GM12878 (cell line): ENCODE data around the gene SLIT2.

Experiments
- BRCA1 ChIP-seq: IDR thresholded peaks from 2 replicates; pipeline ENCODE4 v1.6.1; 2011; ENCODE audit warnings: low read depth, low read length, improper control_type of control experiment
- CTCF ChIP-seq, 3 experiments: IDR thresholded peaks in 2 of 3; conservative IDR thresholded peaks in 1 of 3; 2 replicates each; pipeline ENCODE4 v1.5.1; 2011; ENCODE audit warnings: low read depth in 3 of 3, low read length in 3 of 3, mild to moderate bottlenecking in 3 of 3, control low read depth in 2 of 3, moderate library complexity in 2 of 3, inconsistent platforms in 1 of 3, mixed read lengths in 1 of 3; ENCODE audit not compliant: control insufficient read depth in 2 of 3, insufficient read depth in 1 of 3; ENCODE audit errors: extremely low read depth in 1 of 3
- ELK1 ChIP-seq: IDR thresholded peaks from 2 replicates; pipeline ENCODE4 v1.6.1; 2012; ENCODE audit warnings: low read depth, low read length, improper control_type of control experiment
- JUND ChIP-seq: IDR thresholded peaks from 2 replicates; pipeline ENCODE4 v1.6.1; 2012; ENCODE audit warnings: low read depth, mild to moderate bottlenecking, low read length, improper control_type of control experiment, moderate library complexity
- POLR2A ChIP-seq: IDR thresholded peaks from 2 replicates; pipeline ENCODE4 v1.6.1; 2011; ENCODE audit warnings: low read depth, mild to moderate bottlenecking, low read length

- TF ChIP-seq CTCF (IDR thresholded peaks at IDR 0.05 in 2 of 3, conservative IDR thresholded peaks at IDR 0.05 in 1 of 3; ENCODE audit: control insufficient read depth in 2 of 3, extremely low read depth in 1 of 3, insufficient read depth in 1 of 3, low read depth in 3 of 3, low read length in 3 of 3), result no peak
- TF ChIP-seq BRCA1, result no peak
- TF ChIP-seq JUND, result no peak
- TF ChIP-seq ELK1, result no peak
- TF ChIP-seq POLR2A, result no peak
Observed at GRCh38 chr4:20268028-20268427, 16.3 kb downstream of the SLIT2 start.
